Subcutaneous adipose tissue (tissue), 4 donors: ENCODE data around the gene U2AF2. TPM values are rescaled to one million over a fixed set of nuclear protein-coding genes. Genes with fewer than 3 reads are reported as not detected.

Experiments used
- CTCF ChIP-seq: fragments of 450-650 bp; IDR thresholded peaks from one replicate; pipeline ENCODE4 v1.5.1; 2016; ENCODE audit warnings: low read depth, mild to moderate bottlenecking, control low read depth, antibody characterized with exemption, moderate library complexity
- total RNA-seq, 4 donors: library from RNA; depleted of rRNA; stranded (reverse); fragments of >200 nt; gene quantifications; one replicate each; pipeline ENCODE4 v1.1.0, GENCODE V29; 2016

The U2AF2 gene
- total RNA-seq, 4 donors from 2014 or later, result 51.8 to 96.8 (median 72.5) TPM

GRCh38 chr19:55656988-55657747, 2.3 kb downstream of the U2AF2 start:
- TF ChIP-seq CTCF, result no peak

DNA sequence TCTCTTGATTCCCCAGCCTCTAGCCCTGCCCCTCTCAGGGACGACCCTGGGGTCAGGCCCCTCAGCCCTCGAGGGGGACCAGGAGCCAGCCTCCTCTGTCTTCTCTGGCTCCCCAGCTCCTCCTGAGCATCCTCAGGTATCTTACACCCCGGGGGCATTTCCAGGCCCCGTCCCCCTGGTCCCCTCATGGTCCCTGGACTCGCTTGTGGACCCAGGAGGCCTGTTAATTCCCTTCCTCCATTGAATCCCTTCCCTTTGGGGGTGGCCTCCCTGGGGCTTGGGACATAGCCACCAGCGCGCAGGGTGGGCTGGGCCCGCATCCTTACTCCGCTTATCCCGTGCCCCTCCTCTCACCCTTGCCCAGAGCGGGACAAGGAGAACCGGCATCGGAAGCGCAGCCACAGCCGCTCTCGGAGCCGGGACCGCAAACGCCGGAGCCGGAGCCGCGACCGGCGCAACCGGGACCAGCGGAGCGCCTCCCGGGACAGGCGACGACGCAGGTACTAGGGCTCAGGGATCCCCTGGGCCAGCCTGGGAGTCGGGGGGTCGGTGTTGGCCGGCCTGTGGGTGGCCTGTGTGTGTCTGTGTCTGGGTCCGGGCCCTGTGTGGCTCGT, 4.1 kb downstream of the U2AF2 start:
- TF ChIP-seq CTCF, result no peak

- TF ChIP-seq CTCF, result no peak
Measured at GRCh38 chr19:55659822-55660221, 5.0 kb downstream of the U2AF2 start.

DNA sequence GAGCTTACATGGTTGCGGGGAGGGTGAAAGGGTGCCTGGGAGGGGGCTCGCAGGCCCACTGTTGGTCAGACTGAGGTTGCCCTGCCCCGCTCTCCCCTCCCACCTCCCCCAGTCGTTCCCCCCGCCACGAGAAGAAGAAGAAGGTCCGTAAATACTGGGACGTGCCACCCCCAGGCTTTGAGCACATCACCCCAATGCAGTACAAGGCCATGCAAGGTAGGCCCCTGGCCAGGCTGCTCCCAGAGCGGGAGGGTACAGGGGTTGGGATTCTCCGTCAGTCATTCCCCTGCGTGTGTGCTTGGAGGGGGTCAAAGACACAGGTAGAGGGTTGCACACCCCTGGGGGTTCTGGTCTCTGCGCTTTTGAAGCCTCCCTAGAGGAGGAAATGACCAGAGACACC, 5.6 kb downstream of the U2AF2 start:
- no peak for TF ChIP-seq CTCF

GRCh38 chr19:55660991-55661390, 6.2 kb downstream of the U2AF2 start:
- no peak for TF ChIP-seq CTCF

GRCh38 chr19:55661826-55662225, 7.0 kb downstream of the U2AF2 start:
- no peak for TF ChIP-seq CTCF

GRCh38 chr19:55663846-55664536, 9.2 kb downstream of the U2AF2 start:
- no peak for TF ChIP-seq CTCF
